ENCODE results near the gene HYLS1.

- no peak for TF ChIP-seq CTCF (IDR thresholded peaks at IDR 0.05)
- no peak for TF ChIP-seq POLR2A (IDR thresholded peaks at IDR 0.05)
- no peak for TF ChIP-seq POLR2AphosphoS5 (IDR thresholded peaks at IDR 0.05)
- no peak for TF ChIP-seq EP300 (IDR thresholded peaks at IDR 0.05)
Observed at GRCh38 chr11:125901872-125902271, 14.4 kb downstream of the HYLS1 start.

Measured in sigmoid colon (tissue), 4 donors.